GM21515 (cell line): ENCODE measurements around the gene TTYH3.
"Not testable (repeated sequence)": the region's sequence is repeated elsewhere in the genome, so short reads cannot be mapped to it uniquely, and the experiment has no call there.

Experiments used
- ATAC-seq: cut with Tn5 transposase; IDR thresholded peaks from one replicate; pipeline ENCODE4 v1.9.1; 2021; ENCODE audit not compliant: unreplicated experiment

TTYH3 gene

GRCh38 chr7:2662273-2663120, 30.7 kb downstream of the TTYH3 start:
- ATAC-seq = no peak

DNA sequence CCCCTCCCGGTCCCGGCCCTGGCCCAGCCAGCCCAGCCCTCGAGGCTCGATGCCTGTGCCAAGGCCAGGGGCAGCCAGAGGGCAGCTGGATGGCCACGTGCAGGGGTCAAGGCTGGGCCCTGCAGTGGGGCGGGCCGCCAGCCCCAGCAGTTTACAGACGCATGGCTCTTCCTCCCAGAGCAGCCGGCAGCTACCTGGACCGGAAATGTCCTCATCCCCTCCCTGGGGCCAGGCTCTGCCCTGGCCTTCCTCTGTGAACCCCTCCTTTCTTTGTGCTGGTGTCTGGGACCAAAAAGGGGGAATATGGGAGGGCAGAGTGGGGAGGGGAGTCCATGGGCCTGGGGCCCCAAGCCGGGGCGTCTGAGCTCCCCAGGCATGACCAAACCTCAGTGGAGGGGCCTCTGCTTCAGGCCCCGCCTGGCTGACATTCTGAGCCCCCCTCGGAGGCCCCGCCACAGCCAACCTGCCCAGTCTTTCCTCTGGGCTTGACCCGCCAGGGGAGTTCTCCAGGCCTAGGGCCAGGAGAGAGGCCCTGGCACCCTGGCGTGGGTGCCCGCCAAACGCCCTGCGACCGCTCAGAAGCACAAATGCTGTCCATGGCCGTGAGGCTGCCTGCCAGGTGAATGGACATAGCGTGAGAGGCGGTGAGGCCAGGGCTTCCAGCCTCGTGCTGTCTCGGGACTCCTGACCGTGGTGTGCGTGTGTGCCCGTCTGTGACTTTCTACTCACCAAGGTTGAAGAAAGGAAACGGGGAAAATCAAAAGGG, 31.5 kb downstream of the TTYH3 start:
- no peak for ATAC-seq

- no peak for ATAC-seq
Observed at GRCh38 chr7:2663960-2664359, 32.2 kb downstream of the TTYH3 start.

- ATAC-seq = no peak
Observed at GRCh38 chr7:2665359-2665791, 33.6 kb downstream of the TTYH3 start.

- no peak for ATAC-seq
Observed at GRCh38 chr7:2666155-2666554, 34.4 kb downstream of the TTYH3 start.

- ATAC-seq = no peak
Observed at GRCh38 chr7:2666588-2667250, 34.9 kb downstream of the TTYH3 start.

- no peak for ATAC-seq
Observed at GRCh38 chr7:2667843-2668242, 36.1 kb downstream of the TTYH3 start.

DNA sequence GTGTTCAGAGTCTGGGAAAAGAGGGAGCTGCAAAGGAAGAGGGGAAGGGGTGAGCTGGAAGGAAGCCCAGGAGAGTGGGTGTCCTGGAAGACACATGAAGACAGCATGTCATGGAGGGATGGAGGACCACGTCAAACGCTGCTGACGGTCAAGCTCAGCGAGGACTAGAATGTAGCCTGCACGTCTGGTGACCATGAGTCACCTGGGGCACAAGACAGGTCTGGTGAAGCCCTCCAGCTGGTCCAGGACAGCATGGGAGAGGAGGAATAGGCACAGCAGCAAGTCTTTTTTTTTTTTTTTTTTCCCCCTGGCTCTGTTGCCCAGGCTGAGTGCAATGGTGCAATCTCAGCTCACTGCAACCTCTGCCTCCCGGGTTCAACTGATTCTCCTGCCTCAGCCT, 36.6 kb downstream of the TTYH3 start:
- ATAC-seq = no peak

GRCh38 chr7:2670171-2670570, 38.4 kb downstream of the TTYH3 start:
- ATAC-seq = no peak

DNA sequence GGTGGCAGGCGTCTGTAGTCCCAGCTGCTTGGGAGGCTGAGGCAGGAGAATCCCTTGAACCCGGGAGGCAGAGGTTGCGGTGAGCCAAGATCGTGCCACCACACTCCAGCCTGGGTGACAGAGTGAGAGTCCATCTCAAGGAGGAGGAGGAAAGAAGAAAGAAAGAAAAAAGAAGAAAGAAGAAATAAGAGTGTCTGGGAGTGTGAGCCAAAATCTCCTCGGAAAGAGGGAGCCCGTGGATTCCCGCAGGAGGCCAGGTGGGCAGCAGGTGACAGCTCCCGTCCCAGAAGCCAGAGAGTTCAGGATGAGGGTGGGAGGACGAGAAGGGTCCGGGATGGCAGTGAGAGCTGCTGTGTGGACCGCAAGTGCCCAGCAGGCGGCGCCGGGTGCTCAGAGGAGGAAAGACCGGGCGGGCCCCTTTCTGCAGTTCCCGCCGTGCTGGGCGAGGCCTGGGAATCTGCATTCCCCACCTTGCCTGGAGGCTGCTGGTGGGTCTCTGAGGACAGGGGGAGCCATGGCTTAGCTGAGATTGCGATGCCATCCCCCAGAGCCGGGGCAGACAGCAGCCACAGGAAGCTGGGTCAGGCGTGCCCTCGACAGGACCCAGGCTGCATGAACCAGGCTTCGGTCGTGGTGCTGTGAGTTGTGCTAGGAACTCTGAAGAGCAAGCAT, 39.1 kb downstream of the TTYH3 start:
- ATAC-seq = no peak

DNA sequence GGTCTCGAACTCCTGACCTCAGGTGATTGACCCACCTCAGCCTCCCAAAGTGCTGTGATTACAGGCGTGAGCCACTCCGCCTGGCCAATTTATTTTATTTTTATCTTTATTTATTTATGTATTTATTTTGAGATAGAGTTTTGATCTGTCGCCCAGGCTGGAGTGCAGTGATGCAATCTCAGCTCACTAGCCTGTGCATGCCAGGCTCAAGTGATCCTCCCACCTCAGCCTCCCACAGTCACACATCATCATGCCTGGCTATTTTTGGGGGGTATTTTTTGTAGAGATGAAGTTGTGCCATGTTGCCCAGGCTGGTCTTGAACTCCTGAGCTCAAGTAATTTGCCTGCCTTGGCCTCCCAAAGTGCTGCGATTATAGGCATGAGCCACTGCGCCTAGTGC, 41.4 kb downstream of the TTYH3 start:
- ATAC-seq = not testable (repeated sequence)

- no peak for ATAC-seq
Observed at GRCh38 chr7:2673934-2674333, 42.1 kb downstream of the TTYH3 start.

DNA sequence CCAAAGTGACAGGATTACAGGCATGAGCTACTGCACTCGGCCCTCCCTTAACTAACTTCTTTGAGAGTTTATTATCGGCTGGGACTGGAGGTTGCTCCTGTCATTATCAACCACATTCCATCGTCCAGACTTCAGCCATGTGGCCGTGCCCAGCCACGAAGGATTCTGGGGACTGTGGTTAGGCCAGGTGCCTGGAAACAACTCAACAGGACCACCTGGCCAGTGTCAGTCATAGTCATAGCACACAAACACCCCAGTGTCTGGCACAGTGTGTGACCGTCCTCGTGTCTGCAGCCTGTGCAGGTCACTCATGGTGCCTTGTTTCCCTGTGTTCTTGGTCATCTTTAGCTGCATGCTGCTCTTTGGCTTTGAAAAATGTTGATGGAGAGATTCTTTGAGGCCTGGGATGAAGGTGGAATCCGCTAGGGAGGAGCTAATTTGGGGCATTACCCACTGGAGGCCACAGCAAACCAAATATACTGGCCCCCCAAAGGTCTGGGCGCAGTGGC, 43.5 kb downstream of the TTYH3 start:
- no peak for ATAC-seq

GRCh38 chr7:2676576-2676975, 44.8 kb downstream of the TTYH3 start:
- ATAC-seq = not testable (repeated sequence)

DNA sequence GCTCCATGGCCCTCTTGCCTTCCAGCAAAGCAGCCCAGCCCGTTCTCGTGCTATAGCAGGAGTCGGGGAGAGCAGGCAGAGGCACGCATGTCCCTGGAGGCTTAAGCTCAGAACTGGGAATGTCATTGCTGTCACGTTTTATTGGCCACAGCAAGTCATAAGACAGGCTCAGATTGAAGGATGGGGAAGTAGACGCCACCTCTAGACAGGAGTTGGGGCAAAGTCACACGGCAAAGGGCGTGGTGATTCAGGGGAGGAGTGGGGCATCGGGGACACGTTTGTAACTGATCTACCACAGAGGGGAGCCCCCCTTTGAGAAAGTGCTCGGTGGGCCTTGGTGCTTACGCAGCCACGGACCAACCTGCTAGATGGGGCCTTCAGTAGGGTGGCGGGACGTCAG, 46.7 kb downstream of the TTYH3 start:
- ATAC-seq = not testable (repeated sequence)

DNA sequence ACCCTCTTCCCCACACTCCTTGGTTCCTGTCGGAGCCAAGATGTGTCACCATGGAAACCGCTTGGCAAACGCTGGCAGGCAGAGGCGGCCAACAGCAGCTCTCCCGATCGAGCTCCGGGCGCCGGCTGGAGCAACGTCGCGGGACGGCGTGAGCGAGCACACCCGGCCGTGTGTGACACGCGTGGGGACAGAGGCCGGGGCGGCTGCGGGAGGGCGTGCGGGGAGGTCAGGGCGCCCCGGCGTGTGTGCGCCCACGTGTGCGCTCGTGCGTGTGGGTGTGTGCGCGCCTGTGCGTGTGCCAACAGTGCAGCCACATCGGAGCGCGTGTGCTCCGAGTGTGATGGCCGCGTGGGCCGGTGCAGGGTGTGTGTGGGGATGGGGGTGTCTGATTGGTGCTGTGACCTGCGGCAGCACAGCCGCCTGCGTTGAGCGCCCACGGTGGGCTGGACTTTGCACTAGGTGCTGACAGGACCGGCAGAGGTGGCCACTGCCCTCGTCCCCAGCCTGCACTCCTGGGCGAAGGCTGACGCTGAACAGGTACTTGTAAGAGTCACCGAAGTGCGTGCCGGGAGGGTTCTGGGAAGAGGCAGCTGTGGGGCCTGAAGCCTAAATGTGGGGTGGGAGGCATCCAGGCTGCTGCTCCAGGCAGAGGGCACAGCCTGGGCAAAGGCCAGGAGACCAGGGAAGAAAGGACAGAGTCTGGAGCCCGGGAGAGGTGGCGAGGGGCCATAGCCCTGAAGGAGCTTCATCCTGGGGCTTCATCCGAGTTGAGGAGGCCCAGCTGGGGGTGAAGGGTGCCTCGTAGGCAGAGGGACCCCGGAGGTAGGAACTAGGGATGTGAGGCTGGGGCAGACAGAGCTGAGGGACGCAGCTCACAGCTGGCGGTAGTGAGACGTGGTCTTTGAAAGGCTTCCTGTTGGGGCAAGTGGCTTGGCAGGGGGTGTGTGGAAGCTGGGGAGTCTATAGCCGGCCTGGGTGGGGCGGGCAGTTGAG, 47.6 kb downstream of the TTYH3 start:
- ATAC-seq = not testable (repeated sequence)

DNA sequence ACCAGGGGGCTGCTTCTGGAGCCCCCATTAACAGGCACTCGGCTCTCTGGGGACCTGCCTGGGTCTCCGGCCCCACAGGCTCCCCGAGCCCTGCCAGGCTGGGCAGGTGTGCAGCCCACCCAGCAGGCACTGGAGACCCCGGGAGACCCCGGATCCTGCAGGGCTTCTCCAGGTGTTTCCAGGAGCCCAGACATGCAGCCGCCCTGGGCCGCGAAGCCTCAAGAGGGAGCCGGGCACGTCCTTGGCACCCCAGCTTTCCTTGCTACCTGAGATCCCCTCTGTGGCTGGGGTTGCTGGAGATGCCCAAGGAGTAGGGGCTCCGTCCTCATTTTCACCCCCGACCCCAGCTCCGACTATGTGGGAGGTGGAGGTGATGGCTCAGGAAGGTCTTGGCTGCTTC, 48.5 kb downstream of the TTYH3 start:
- no peak for ATAC-seq

GRCh38 chr7:2680792-2681490, 49.2 kb downstream of the TTYH3 start:
- ATAC-seq = no peak
